Measurements from ENCODE around the gene ATP9A.

DNA sequence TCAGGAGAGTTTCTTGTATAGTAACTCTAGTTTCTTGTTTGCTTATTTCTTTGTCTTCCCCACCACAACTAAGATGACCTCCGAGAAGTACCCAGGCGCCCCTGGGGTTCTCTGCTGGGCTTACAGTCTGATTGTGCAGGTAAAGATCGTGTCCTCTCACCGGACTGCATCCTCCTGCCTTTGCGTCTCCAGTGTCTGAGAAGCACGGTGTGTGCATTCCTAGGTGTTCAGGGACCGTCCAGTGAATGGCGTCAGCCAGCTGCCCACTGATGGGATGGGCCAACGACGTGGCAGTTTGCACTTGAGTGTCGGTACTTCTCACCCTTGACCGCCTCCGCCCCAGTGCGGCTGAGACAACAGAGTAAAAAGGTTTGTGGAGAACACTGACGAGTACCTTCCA, 169.6 kb downstream of the ATP9A start:
- TF ChIP-seq, protein P1, sequence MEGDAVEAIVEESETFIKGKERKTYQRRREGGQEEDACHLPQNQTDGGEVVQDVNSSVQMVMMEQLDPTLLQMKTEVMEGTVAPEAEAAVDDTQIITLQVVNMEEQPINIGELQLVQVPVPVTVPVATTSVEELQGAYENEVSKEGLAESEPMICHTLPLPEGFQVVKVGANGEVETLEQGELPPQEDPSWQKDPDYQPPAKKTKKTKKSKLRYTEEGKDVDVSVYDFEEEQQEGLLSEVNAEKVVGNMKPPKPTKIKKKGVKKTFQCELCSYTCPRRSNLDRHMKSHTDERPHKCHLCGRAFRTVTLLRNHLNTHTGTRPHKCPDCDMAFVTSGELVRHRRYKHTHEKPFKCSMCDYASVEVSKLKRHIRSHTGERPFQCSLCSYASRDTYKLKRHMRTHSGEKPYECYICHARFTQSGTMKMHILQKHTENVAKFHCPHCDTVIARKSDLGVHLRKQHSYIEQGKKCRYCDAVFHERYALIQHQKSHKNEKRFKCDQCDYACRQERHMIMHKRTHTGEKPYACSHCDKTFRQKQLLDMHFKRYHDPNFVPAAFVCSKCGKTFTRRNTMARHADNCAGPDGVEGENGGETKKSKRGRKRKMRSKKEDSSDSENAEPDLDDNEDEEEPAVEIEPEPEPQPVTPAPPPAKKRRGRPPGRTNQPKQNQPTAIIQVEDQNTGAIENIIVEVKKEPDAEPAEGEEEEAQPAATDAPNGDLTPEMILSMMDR (IDR thresholded peaks at IDR 0.05), result no peak
- no peak for TF ChIP-seq CHD2 (IDR thresholded peaks at IDR 0.05; ENCODE audit: low read length, partially characterized antibody)
- TF ChIP-seq JUND (IDR thresholded peaks at IDR 0.05), result no peak
- TF ChIP-seq SIN3A (IDR thresholded peaks at IDR 0.05; ENCODE audit: borderline replicate concordance, low read depth, low read length), result no peak
- TF ChIP-seq RXRA (IDR thresholded peaks at IDR 0.05; ENCODE audit: borderline replicate concordance, low read depth), result no peak
- TF ChIP-seq, protein P2, sequence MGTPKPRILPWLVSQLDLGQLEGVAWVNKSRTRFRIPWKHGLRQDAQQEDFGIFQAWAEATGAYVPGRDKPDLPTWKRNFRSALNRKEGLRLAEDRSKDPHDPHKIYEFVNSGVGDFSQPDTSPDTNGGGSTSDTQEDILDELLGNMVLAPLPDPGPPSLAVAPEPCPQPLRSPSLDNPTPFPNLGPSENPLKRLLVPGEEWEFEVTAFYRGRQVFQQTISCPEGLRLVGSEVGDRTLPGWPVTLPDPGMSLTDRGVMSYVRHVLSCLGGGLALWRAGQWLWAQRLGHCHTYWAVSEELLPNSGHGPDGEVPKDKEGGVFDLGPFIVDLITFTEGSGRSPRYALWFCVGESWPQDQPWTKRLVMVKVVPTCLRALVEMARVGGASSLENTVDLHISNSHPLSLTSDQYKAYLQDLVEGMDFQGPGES (IDR thresholded peaks at IDR 0.05; ENCODE audit: low read depth, low read length), result no peak
- TF ChIP-seq, protein P3, sequence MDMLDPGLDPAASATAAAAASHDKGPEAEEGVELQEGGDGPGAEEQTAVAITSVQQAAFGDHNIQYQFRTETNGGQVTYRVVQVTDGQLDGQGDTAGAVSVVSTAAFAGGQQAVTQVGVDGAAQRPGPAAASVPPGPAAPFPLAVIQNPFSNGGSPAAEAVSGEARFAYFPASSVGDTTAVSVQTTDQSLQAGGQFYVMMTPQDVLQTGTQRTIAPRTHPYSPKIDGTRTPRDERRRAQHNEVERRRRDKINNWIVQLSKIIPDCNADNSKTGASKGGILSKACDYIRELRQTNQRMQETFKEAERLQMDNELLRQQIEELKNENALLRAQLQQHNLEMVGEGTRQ (IDR thresholded peaks at IDR 0.05; ENCODE audit: borderline replicate concordance, low read depth, low read length), result no peak
- TF ChIP-seq RCOR1 (IDR thresholded peaks at IDR 0.05; ENCODE audit: low read length), result no peak
- TF ChIP-seq TEAD4 (IDR thresholded peaks at IDR 0.05; ENCODE audit: borderline replicate concordance, insufficient read depth), result no peak
- TF ChIP-seq RFX5 (IDR thresholded peaks at IDR 0.05; ENCODE audit: low read length), result no peak
- no peak for TF ChIP-seq NRF1 (IDR thresholded peaks at IDR 0.05; ENCODE audit: low read depth, low read length)
- no peak for TF ChIP-seq GATA2 (CRISPR knock-in tag; IDR thresholded peaks at IDR 0.05)
- no peak for TF ChIP-seq POLR2AphosphoS5 (IDR thresholded peaks at IDR 0.05; ENCODE audit: low read depth, low read length)
- no peak for TF ChIP-seq SMC3 (IDR thresholded peaks at IDR 0.05; ENCODE audit: low read depth, low read length)
